Activated CD4-positive, alpha-beta T cell treated with anti-CD3 and anti-CD28 coated beads for 48 hours (primary cell): Measurements from ENCODE around the gene GOLGA2.
"Not testable (repeated sequence)": the region's sequence is repeated elsewhere in the genome, so short reads cannot be mapped to it uniquely, and the experiment has no call there.

Source experiments
- DNase-seq: peaks from one replicate; pipeline ENCODE4 v3.0.0-alpha.2; 2020

GOLGA2 gene

DNA sequence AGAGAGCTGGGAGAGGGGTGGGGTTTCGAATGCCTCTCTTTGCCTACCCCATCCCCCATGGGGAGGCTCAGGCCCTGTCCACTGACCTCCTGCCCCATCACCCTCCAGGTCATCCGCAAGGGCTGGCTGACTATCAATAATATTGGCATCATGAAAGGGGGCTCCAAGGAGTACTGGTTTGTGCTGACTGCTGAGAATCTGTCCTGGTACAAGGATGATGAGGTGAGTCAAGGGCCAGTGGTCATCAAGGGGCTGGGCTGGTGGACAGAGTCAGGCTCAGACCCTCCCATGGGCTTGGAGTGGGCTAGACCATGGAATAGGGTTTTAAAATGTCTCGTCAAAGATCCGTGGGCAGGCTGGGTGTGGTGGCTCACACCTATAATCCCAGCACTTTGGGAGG lies 33.7 kb downstream of the GOLGA2 start:
- DNase-seq = no peak

DNA sequence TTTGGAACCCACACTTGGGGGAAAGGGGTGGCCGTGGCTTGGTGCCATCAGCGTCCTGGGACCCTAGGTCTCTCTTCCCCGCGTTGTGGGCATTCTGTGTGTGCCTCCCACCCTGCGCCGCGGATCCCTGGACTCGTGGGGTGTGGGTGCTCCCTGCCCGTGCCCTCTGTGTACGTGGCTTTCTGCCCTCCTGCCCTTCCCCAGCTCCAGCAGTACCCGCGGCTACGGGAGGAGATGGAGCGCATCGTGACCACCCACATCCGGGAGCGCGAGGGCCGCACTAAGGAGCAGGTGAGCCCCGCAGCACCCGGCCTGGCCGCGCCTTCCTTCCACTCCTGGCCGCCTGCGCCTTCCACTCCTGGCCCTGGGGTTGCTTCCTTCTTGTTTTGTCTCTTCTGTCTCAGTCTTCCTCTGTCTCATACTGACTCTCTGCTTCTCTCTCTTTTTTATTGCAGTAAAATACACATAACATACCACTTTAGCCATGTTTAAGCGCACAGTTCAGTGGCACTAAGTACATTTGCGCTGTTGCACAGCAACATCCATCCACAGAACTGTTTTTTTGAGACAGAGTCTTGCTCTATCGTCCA lies 41.9 kb downstream of the GOLGA2 start:
- no peak for DNase-seq

DNA sequence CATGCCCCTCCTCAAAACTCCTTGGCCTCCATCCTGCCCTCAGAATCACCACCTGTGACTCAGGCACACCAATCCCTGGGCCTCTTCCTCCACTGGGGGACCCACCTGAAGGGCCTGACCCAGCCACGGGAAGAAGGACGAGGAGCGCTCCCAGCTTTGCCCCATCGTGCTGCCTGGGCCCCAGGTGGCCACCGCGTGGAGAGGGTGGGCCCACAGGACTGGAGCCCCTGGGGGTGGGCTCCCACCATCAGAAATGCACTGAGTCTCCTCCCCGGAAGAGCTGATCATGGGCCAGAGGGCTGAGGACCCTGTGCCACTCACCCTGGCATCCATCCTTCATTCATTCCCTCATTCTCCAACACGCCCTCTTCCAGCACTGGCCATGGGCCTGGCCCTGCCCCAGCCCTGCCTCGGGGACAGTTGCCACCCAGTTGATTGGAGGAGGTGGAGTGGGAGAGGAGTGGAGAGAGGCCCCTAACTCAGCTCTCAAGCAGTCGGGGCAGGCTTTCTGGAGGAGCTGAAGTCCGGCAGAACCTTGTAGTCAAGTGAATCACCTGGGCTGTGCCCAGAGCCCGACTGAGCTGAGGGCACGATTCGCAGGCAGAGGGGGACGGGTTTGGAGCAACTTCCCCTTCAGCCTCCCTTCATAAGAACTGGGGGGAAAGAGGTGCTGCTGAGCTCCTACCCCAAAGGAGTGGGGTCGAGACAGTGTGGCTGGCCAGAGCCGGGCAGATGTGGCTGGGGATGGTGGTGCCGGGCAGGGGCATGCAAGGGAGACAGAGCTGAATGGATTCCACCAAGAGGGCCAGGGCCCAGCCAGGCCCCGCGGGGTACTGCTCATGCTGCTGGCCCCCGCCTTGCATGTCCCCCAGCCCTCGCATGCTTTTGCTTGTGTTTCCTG lies 43.0 kb downstream of the GOLGA2 start:
- DNase-seq = no peak

DNA sequence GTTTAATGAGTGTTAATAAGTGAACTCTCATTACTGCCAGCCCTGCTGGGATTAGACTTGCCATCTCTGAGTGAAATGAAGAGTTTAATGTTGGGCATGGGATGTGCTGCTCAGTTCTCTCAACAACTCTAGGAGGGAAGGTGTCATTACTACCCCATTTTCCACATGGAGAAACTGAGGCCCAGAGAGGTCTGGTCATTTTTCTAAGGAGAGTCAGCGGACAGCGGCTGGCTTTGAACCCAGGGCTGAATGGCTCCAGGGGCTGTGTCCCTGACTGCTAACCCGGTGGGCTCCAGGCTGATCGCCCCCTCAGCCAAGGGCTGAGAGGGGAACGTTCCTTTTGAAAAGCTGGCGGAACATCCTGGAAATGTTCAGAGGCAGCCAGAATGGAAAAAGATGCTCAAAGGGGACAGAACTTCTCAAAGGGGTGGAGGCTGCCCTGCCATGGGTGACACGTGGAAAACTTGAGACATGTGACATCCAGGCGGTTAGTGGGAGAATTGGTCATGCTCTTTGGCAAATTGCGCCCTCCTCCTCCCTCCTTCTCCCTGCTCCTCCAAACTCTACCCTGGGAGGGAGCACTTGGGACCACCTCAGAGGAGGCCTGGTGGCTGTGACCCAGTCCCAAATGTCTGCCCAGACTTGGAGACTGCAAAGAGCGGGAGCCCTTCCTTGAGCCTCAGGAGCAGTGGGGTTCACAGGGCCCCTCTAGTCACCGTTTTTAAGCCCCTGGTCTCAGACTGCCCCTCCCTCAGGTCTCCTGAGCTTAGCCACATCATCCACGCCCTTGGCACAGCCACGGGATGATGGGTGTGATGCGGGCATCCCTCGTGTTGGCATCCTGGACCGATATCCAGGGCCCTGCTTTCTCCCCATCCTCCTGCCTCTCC lies 43.9 kb downstream of the GOLGA2 start:
- DNase-seq = peak; percentile 36

DNA sequence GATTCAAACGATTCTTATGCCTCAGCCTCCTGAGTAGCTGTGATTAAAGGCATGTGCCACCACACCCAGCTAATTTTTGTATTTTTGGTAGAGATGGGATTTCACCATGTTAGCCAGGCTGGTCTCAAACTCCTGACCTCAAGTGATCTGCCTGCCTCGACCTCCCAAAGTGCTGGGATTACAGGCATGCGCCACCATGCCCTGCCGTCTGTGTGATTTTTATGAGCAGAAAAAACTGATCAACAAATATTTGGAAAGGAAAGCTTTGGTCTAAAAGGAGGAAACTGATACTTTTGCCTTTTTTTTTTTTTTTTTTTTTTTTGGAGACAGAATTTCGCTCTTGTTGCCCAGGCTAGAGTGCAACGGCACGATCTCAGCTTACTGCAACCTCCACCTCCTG lies 44.9 kb downstream of the GOLGA2 start:
- not testable (repeated sequence) for DNase-seq

DNA sequence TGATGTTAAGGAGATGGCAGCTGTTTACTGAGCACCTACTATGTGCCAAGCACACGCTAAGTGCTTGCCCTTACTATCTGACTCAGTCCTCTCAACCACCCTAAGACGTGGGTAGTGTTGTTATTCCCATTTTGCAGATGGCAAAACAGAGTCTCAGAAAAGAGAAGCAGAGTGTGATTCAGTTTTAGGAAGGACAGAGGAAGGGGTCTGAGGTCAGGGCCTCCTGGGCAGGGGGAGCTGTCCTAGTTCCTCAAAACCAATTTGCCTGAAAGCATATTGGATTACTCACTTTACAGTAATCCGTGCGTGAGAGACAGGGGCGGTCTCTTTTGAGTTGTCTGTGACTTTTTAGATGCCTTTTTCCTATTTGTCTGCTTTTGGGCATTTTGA lies 49.4 kb downstream of the GOLGA2 start:
- no peak for DNase-seq

DNA sequence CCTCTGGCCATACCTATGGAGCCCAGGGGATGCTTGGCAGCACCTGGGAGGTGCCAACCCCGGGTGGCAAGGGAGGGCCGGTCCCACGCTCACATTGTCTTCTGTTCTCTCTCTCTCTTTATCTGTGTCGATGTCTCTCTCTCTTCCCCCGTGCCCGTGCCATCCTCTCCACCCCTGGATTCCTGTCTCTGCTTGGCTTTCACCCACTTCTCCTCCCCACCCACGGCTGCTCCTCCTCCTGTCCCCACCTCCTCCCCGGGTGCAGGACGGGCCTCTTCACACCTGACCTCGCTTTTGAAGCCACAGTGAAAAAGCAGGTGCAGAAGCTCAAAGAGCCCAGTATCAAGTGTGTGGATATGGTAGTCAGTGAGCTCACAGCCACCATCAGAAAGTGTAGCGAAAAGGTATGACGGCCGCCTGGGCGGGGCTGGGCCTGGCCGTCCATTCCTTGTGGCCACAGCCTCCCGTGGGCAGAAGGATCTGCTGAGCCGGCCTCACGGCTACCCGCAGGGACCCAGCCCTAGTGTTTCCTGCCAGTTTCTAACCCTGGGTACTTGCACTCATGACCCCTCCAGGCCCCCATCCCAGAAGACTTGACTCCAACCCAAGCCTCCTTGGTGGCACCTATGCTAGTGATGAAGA lies 49.9 kb downstream of the GOLGA2 start:
- DNase-seq = no peak

DNA sequence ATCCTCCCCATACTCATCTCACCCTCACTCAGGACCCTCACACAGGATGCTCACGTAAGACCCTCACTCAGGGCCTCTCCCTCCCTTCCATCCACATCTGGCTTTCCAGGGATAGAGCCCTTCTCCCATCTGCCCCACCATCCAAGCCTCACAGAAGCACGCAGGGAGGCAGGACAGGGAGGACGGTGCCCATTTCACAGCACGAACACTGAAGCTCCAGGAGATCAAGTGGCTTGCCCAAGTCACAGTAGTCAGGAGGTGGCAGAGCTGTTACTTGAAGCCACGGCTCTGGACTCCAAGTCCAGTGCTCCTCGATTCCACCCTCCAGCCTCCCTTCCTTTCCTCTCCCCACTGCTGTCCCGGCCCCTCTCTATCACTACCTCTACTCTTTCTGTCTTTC lies 50.9 kb downstream of the GOLGA2 start:
- no peak for DNase-seq

DNA sequence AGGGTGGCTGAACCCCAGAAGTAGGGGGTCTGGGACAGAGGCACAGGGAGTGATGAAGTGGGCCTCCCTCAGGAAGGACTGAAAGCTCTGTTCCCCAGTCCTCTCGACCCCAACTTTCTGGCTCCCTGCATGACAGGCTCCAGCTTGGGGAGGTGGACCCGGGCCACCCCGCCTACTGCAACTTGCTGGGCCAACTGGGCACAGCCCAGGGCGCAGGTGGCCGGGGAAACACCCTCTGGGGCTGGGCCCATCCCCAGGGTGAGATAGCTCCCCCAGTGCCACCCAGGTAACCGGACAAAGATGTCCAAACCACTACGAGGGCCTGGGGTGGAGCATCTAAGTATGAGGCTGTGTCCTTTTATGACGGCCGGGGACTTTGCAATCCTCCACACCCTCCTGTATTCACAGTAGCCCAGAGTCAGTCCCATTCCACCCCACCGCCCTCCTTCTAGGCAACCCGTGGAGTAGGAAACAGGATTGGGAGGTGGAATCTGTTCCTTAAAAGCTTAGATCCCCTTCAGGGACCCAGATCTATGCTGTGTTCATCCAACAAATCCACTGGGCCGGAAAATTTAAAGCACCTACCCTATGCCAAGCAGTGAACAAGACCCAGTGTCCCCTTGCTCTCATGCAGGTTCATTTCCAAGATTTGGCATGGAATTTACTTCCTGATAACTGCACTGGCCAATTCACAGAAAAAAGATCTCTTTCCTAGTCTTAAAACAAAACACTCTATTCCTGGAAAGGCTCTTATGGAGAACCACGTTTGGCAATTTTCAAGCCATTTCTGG lies 52.7 kb downstream of the GOLGA2 start:
- no peak for DNase-seq

DNA sequence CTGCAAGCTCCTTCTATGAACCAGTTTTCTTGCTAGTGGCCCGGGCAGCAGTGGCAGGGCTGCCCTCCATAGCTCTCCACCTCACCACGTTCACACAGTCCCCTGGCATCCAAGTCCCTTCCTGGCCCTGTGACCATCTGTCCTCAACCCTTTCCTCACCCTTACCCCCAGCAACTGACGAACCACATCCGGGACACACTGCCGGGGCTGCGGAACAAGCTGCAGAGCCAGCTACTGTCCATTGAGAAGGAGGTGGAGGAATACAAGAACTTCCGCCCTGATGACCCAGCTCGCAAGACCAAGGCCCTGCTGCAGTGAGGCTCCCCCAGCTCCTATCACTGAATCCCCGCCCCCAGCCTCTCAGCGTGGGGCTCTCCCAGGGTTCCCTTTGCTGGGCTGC lies 53.8 kb downstream of the GOLGA2 start:
- DNase-seq = no peak

DNA sequence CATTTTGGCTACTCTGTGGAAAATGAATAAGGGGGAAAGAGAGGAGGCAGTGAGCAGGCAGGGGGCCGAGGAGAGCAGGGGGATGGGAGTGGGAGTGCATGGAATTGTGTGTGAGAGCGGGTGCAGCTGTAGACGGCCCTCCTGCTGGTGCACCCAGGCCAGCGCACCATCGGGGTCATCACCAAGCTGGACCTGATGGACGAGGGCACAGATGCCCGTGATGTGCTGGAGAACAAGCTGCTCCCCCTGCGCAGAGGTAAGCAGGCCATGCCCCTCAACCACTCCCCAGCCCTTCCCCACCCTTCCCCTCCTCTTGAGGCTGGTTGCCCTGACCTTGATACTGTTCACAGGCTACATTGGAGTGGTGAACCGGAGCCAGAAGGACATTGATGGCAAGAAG lies 56.0 kb downstream of the GOLGA2 start:
- no peak for DNase-seq

DNA sequence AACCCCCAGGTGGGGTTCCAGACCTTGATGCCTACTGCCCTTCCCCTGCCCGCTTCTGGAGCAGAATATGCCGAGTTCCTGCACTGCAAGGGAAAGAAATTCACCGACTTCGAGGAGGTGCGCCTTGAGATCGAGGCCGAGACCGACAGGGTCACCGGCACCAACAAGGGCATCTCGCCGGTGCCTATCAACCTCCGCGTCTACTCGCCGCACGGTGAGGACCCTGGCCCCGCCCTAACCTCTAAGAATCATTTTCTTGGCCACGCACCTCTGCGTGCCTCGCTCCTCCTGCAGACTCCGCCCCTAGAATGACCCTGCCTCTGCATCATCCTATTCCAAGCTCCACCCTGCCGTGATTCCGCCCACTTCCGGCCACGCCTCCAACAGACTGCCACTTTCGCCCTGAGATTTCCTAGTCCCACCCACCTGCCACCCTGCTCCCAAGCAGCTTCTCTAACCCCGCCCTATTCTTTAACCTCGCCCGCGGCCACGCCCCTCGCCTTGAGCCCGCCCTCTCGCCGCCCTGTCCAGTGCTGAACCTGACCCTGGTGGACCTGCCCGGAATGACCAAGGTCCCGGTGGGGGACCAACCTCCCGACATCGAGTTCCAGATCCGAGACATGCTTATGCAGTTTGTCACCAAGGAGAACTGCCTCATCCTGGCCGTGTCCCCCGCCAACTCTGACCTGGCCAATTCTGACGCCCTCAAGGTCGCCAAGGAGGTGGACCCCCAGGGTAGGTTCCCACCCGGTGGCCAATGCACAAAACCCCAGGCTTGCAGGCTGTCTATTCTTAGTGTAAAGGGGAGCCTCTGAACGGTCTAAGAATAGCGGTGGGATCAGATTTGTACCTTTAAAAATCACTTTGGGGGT lies 57.1 kb downstream of the GOLGA2 start:
- DNase-seq = peak; percentile 97

DNA sequence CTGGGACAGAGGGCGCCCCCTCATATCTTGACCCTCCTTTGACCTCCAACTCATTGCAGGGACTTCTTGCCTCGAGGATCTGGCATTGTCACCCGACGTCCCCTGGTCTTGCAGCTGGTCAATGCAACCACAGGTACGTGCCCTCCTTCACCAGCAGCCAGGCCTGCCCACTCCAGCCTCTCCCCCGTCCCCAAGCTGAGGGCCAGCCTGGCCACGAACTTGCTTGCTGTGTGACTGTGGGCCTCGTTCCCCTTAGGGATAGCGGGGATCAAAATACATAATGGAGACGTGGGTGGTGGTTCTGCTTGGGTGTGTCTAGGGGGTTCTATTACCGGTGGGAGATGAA lies 57.7 kb downstream of the GOLGA2 start:
- DNase-seq = no peak

DNA sequence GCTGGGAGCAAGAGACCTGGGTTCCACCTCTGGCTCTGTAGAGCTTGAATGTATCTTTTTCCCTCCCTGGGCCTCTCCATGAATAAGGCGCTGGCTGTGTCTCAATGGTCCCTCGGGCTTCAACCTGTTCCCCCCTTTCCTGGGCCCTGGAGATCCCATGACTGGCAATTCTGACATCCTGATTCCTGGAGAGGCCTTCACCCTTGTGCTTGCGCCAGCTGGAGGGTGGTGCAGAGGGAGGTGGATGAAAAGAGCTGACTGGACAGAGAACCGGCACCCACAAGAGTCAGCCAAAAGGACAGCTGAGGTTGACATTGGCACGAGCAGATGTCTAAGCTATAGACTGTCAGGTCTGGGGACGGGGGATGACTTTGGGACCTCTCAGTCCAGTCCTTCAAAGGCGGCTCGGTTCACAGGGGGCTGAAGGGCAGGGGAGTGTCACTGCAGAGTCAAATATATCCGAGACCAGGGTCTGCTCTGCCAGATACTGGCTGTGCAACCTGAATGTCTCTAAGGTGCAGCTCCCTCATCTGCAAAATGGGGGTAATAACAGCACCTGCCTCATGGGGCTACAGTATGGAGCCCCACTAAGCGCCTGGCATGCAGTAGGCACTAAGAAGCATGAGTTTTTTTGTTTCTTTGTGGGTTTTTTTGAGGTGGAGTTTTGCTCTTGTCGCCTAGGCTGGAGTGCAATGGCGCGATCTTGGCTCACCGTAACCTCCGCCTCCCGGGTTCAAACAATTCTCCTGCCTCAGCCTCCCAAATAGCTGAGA lies 58.8 kb downstream of the GOLGA2 start:
- no peak for DNase-seq

DNA sequence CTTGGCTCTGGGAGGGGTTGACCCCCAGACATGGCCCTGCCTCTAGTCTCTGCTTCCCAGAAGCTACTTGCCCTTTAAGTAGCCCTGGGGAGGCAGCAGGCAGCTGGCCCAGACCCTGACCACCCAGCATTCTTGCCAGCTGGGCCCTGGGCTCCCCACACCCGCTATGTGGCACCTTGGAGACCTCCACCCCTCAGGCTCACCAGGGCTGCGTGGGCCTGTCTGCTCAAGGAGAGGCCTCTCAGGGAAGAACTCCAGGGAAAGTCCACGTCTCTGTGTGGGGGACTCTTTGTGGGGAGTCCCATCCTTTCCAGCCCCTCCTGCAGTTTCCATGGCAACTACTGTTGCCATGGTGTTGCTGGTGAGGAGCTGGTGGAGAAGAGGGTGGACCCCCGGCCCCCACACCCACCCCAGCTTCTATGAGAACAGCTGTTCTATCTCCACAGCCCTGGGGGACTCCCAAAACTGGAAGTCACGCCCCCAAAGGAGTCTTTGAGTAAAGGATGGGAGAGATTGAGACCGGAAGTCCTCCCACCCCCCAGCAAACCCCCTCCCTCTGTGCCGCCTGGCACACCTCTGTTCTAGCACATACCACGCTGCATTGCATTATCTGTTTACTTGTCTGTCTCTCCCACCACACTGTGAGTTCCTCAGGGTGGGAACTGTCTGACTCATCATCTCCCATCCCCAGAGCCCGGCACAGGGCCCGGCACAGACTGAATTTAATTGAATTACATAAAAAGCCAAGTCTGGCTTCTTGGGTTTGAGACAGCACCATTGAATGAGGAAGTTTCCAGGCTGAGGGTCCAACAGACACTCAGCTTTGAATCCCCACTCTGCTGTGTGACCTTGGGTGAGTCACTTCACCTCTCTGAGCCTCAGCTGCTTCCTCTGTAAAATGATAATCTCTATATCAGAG lies 60.1 kb downstream of the GOLGA2 start:
- no peak for DNase-seq

DNA sequence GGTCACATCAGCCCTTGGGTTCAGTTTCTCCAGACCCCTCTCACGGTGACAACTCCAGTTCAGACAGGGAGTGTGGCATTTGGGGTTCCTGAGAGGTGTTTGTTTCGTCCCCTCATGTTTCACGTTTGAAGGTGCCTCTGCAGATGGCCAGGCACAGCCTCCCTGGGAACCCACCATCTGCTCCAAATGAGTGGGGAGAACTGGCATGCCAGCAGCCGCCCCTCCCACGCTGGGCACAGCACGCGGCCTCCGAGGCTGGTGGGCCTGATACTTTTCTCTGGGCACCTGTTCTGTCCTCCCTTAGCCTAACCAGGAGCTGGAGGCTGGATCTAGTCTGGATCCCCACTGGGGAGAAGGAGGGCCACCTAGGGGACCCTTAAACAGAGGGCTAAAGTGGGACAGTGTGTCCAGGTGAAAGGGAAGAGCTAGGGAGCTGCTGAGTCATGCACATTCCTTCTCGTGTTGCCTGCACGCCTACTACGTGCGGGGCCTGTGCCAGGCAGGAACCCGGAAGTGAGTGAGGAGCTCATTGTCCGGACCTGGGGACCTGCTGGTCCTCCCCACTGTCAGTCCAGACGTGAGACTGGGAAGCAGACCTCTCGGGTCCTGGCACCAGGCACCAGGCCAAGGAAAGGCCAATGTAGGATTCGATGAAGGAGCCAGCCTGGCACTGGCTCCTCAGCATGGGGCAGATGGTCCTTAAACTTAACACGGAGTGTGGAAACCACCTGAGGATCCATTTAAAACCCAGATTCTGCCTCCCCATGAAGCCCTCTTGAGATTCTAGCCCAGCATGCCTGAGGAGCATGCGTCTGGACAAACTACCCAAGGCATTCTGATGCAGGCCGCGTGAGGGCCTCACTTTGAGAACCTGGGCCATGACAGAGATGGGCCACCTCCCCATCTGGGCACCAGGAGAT lies 61.0 kb downstream of the GOLGA2 start:
- DNase-seq = no peak

DNA sequence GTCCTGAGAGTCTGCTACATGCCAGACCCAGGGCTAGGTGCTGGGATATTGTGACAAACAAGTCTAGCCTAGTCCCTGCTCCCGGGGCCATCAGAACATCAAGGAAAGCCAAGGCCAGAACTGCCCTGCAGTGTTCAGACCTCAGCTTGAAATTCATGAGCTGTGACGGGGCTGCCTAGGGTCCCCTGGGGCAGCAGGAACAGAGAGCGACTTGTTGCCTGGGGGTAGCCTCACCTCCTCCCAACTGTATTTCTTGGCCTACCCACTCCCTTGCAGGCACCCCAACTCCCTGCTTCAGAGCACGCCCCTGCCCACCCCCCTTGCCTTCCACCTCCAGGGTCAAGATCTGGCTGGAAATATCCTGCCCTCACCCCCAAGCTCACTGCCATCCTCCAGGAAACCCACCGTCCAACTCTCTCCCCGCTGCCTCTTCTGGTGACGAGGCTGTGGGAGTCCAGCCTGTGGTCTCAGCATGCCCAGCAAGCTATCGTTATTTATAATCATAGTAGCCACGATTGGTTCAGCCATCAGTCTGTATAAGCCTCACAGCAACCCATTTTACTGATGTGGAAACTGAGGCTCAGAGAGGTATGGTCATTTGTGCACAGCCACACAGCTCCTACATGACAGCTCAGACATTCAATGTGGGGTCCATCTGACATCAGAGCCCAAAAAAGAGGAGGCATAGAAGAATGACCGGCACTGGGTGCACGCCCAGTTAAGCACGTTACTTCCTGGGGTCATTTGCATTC lies 61.9 kb downstream of the GOLGA2 start:
- no peak for DNase-seq

DNA sequence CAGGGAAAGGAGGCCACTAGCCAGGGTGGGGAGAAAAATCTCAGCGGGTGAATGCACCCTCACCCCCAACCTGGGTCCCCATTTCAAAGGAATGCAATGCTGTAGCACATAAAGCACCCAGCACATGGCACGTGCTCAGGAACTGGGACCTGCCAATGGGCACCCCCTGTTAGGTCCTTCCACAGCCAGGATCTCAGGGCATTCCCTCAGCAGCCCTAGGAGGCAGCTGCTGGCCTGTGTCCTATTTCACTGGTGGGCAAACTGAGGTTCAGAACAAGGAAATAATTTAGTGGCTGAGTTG lies 63.9 kb downstream of the GOLGA2 start:
- no peak for DNase-seq
